Osteoblast (primary cell): ENCODE data around the gene BICDL2. TPM values are rescaled to one million over a fixed set of nuclear protein-coding genes. Genes with fewer than 3 reads are reported as not detected.
A peak's percentile ranks its signal among the peaks of the same experiment; 100 is the strongest.

Source experiments
- DNase-seq: peaks from one replicate; pipeline ENCODE4 v3.0.0; 2011; ENCODE audit warnings: low spot score, mixed read lengths; ENCODE audit not compliant: insufficient read length; ENCODE audit errors: missing footprints
- H2AFZ ChIP-seq: 2 replicates; pipeline ENCODE4 v1.6.0; 2011; ENCODE audit warnings: mild to moderate bottlenecking, low read length
- H3K27ac ChIP-seq: 2 replicates; pipeline ENCODE4 v1.5.1; 2011; ENCODE audit warnings: mild to moderate bottlenecking, low read depth, low read length, moderate library complexity
- H3K27me3 ChIP-seq: 2 replicates; pipeline ENCODE4 v1.6.0; 2012; ENCODE audit warnings: mild to moderate bottlenecking, control low read depth, inconsistent platforms, low read length, moderate library complexity; ENCODE audit not compliant: insufficient read depth
- H3K36me3 ChIP-seq: 2 replicates; pipeline ENCODE4 v1.5.1; 2011; ENCODE audit warnings: mild to moderate bottlenecking, low read length, control low read depth, moderate library complexity; ENCODE audit not compliant: insufficient read depth
- H3K4me1 ChIP-seq: 2 replicates; pipeline ENCODE4 v1.5.1; 2011; ENCODE audit warnings: mild to moderate bottlenecking, low read length, control low read depth, moderate library complexity; ENCODE audit not compliant: insufficient read depth
- H3K4me2 ChIP-seq: 2 replicates; pipeline ENCODE4 v1.6.0; 2011; ENCODE audit warnings: mild to moderate bottlenecking, low read length; ENCODE audit not compliant: insufficient read depth
- H3K4me3 ChIP-seq: fragments of 200-600 bp; sonication (generic); 3 replicates; pipeline ENCODE4 v1.5.1; 2012; ENCODE audit warnings: mild to moderate bottlenecking, low read length, inconsistent platforms; ENCODE audit not compliant: insufficient read depth
- H3K79me2 ChIP-seq: 2 replicates; pipeline ENCODE4 v1.6.0; 2012; ENCODE audit warnings: mild to moderate bottlenecking, low read length, control low read depth, inconsistent platforms; ENCODE audit not compliant: insufficient read depth
- H3K9me3 ChIP-seq: 2 replicates; pipeline ENCODE4 v1.5.1; 2011; ENCODE audit warnings: low read depth, low read length, control low read depth
- H4K20me1 ChIP-seq: 2 replicates; pipeline ENCODE4 v1.6.0; 2012; ENCODE audit warnings: mild to moderate bottlenecking, low read length, control low read depth; ENCODE audit not compliant: insufficient read depth
- total RNA-seq: library from RNA; depleted of rRNA; stranded (reverse); fragments of >200 nt; gene quantifications from 2 replicates; pipeline ENCODE4 v1.2.3, GENCODE V29; 2012
- TF ChIP-seq, protein P1 (sequence below): IDR thresholded peaks from 2 replicates; pipeline ENCODE4 v1.5.1; 2011; ENCODE audit warnings: mild to moderate bottlenecking, low read depth, low read length, moderate library complexity; ENCODE audit errors: extremely low read depth

BICDL2 gene
- total RNA-seq, 1 donor, result not detected

DNA sequence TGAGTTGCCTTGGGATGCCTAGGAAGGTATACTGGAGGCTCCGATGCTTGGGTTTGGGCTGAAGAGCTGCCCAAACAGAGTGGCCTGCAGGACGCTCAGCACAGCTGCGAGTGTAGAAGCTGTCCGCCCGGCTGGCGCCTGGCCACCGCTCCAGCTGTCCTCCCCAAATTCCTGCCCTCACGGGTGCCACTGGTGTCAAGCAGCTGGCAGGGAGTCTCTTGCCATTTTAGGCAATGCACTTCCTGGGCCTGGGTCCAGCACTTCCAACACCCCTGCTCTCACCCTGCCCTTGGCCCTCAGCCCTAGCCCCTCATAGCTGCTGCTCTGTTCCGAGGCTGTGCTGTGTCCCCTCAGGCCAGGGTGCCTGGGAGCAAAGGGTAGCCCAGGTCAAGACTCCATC, 51.3 kb downstream of the BICDL2 start:
- no peaks in the 10 kb centered on the region for H3K36me3 ChIP-seq
- DNase-seq, result no peak
- no peak overlapping the region for H3K4me2 ChIP-seq
- no peak overlapping the region for H2AFZ ChIP-seq
- no peak overlapping the region for H3K27ac ChIP-seq
- peaks cover 8% of the 10 kb centered on the region for H3K27me3 ChIP-seq
- no peak overlapping the region for H3K4me3 ChIP-seq
- TF ChIP-seq, protein P1, sequence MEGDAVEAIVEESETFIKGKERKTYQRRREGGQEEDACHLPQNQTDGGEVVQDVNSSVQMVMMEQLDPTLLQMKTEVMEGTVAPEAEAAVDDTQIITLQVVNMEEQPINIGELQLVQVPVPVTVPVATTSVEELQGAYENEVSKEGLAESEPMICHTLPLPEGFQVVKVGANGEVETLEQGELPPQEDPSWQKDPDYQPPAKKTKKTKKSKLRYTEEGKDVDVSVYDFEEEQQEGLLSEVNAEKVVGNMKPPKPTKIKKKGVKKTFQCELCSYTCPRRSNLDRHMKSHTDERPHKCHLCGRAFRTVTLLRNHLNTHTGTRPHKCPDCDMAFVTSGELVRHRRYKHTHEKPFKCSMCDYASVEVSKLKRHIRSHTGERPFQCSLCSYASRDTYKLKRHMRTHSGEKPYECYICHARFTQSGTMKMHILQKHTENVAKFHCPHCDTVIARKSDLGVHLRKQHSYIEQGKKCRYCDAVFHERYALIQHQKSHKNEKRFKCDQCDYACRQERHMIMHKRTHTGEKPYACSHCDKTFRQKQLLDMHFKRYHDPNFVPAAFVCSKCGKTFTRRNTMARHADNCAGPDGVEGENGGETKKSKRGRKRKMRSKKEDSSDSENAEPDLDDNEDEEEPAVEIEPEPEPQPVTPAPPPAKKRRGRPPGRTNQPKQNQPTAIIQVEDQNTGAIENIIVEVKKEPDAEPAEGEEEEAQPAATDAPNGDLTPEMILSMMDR, result no peak
- H3K9me3 ChIP-seq, result no peaks in the 10 kb centered on the region
- H4K20me1 ChIP-seq, result no peaks in the 10 kb centered on the region
- H3K79me2 ChIP-seq, result no peaks in the 10 kb centered on the region
- peaks cover 4% of the 10 kb centered on the region for H3K4me1 ChIP-seq

DNA sequence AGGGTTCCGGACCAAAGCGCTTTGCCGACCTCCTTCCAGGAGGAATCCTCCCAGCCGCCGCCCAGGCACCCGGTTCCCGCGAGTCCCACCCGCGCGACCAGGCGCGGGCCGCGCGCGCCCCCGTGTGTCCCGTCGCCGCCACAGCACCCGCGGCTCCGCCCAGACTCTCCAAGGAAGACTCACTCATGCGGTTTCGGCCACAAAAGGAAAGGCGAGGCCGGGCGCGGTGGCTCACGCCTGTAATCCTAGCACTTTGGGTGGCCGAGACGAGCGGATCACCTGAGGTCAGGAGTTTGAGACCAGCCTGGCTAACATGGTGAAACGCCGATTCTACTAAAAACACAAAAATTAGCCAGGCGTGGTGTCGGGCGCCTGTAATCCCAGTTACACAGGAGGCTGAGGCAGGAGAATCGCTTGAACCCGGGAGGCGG, 53.0 kb downstream of the BICDL2 start:
- peak overlapping the region; percentile 54 for H3K4me3 ChIP-seq
- H3K27ac ChIP-seq, result no peak overlapping the region
- H3K4me2 ChIP-seq, result peak overlapping the region; percentile 77
- TF ChIP-seq, protein P1, result peak; percentile 66
- H3K27me3 ChIP-seq, result no peaks in the 10 kb centered on the region
- H4K20me1 ChIP-seq, result no peaks in the 10 kb centered on the region
- peak overlapping the region; percentile 81 for H2AFZ ChIP-seq
- H3K4me1 ChIP-seq, result peaks cover 11% of the 10 kb centered on the region
- H3K79me2 ChIP-seq, result peaks cover 8% of the 10 kb centered on the region
- DNase-seq, result peak; percentile 100
- no peaks in the 10 kb centered on the region for H3K36me3 ChIP-seq
- no peaks in the 10 kb centered on the region for H3K9me3 ChIP-seq

DNA sequence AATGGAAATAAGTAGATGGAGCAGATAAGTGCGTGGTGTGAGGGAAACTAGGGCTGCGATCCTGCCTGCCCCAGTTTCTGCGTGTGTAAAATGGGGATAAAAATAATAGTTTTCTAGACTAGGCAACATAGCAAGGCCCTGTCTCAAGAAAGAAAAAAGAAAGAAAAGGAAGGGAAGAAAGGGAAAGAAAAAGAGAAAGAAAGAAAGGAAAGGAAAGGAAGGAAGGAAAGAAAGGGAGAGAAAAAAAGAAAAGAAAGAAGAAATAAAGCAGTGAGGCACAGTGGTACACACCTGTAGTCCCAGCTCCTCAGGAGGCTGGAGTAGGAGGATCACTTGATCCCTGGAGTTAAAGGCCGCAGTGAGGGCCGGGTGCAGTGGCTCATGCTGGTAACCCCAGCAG, 54.3 kb downstream of the BICDL2 start:
- Histone ChIP-seq H3K4me1 (peaks cover 11% of the 10 kb centered on the region), H3K4me2 (no peak overlapping the region), H3K9me3 (no peaks in the 10 kb centered on the region), H3K4me3 (no peak overlapping the region), H3K27me3 (no peaks in the 10 kb centered on the region), H3K36me3 (no peaks in the 10 kb centered on the region), H2AFZ (no peak overlapping the region), H4K20me1 (no peaks in the 10 kb centered on the region), H3K27ac (no peak overlapping the region), H3K79me2 (peaks cover 8% of the 10 kb centered on the region)
- TF ChIP-seq, protein P1, result no peak
- DNase-seq, result no peak

DNA sequence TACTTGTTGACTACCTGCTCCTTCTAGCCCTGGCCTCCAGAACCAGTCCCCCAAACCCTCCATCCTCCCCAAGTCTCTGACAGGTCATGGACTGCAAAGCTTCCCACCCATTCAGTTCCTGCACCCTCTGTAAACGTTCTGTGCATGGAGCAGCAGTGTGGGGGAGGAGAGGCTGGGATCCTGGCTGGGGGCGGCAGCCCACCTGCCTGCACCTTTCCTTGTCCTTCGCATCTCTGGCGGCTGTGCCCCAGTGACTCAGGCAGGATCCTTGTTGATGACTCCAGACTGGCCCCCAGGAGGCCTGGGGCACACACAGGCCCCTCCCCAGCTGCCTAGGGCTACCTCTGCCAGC, 54.9 kb downstream of the BICDL2 start:
- peaks cover 8% of the 10 kb centered on the region for H3K79me2 ChIP-seq
- H3K4me3 ChIP-seq, result no peak overlapping the region
- no peak overlapping the region for H2AFZ ChIP-seq
- no peaks in the 10 kb centered on the region for H4K20me1 ChIP-seq
- TF ChIP-seq, protein P1, result no peak
- no peaks in the 10 kb centered on the region for H3K9me3 ChIP-seq
- H3K27me3 ChIP-seq, result no peaks in the 10 kb centered on the region
- H3K4me1 ChIP-seq, result peaks cover 11% of the 10 kb centered on the region
- DNase-seq, result no peak
- H3K27ac ChIP-seq, result no peak overlapping the region
- no peaks in the 10 kb centered on the region for H3K36me3 ChIP-seq
- no peak overlapping the region for H3K4me2 ChIP-seq
